HG02759 (cell line): Measurements from ENCODE around the gene ADAMTS13.

ENCODE experiments used
- ATAC-seq: cut with Tn5 transposase; IDR thresholded peaks from one replicate; pipeline ENCODE4 v1.9.1; 2021; ENCODE audit warnings: mild to moderate bottlenecking, moderate library complexity; ENCODE audit not compliant: unreplicated experiment

The ADAMTS13 gene

GRCh38 chr9:133470427-133470924 lies 48.3 kb downstream of the ADAMTS13 start:
- ATAC-seq: no peak

- no peak for ATAC-seq
Measured at GRCh38 chr9:133470988-133471387, 48.8 kb downstream of the ADAMTS13 start.

GRCh38 chr9:133471551-133472276 lies 49.5 kb downstream of the ADAMTS13 start:
- ATAC-seq: no peak

GRCh38 chr9:133472277-133472645 lies 50.1 kb downstream of the ADAMTS13 start:
- no peak for ATAC-seq

GRCh38 chr9:133472753-133473378 lies 50.7 kb downstream of the ADAMTS13 start:
- ATAC-seq: no peak

- ATAC-seq: no peak
Measured at GRCh38 chr9:133473743-133474142, 51.6 kb downstream of the ADAMTS13 start.

- ATAC-seq: no peak
Measured at GRCh38 chr9:133474215-133474614, 52.0 kb downstream of the ADAMTS13 start.

- ATAC-seq: no peak
Measured at GRCh38 chr9:133474853-133475252, 52.7 kb downstream of the ADAMTS13 start.

GRCh38 chr9:133475292-133476012 lies 53.3 kb downstream of the ADAMTS13 start:
- no peak for ATAC-seq

GRCh38 chr9:133476036-133476931 lies 54.1 kb downstream of the ADAMTS13 start:
- ATAC-seq: no peak

GRCh38 chr9:133476941-133477340 lies 54.8 kb downstream of the ADAMTS13 start:
- ATAC-seq: no peak

- no peak for ATAC-seq
Measured at GRCh38 chr9:133477461-133477860, 55.3 kb downstream of the ADAMTS13 start.

GRCh38 chr9:133477992-133478850 lies 56.1 kb downstream of the ADAMTS13 start:
- ATAC-seq: peak; percentile 44

GRCh38 chr9:133478851-133479711 lies 56.9 kb downstream of the ADAMTS13 start, which contains the start of gene SLC2A6:
TSS of gene SLC2A6 (minus strand) at chr9:133479099. CDS start at chr9:133479059, 40 bp downstream.
- ATAC-seq: peak; percentile 92

- no peak for ATAC-seq
Measured at GRCh38 chr9:133483611-133484010, 61.4 kb downstream of the ADAMTS13 start.

GRCh38 chr9:133484671-133485437 lies 62.7 kb downstream of the ADAMTS13 start:
- ATAC-seq: no peak

- ATAC-seq: peak; percentile 9
Measured at GRCh38 chr9:133485531-133486260, 63.5 kb downstream of the ADAMTS13 start.
